ENCODE data around the gene SPANXA2.
"Not testable (repeated sequence)": the region's sequence is repeated elsewhere in the genome, so short reads cannot be mapped to it uniquely, and the experiment has no call there.

The SPANXA2 gene, protein sequence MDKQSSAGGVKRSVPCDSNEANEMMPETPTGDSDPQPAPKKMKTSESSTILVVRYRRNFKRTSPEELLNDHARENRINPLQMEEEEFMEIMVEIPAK

DNA sequence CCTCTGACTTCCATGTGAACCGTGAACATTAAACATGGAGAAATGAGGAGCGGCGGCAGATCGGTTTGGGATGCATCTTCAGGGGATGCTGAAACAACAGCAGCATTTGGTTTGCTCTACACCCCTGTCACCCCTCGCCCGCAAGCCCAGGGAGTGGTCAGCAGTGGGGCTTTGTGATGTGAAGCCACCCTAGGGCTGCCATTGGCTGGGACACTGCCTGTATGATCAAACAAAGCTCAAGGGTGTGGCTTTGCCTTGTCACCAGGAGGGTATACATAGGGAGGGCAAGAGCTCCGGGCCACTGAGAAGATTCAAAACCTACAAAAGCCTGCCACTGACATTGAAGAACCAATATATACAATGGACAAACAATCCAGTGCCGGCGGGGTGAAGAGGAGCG, at the start of gene SPANXA2:
SPANXA2 (plus strand) TSS at position 301 of the 400 bp plus-strand sequence; CDS start at position 361, 60 bp downstream.
- not testable (repeated sequence) for DNase-seq

DNA sequence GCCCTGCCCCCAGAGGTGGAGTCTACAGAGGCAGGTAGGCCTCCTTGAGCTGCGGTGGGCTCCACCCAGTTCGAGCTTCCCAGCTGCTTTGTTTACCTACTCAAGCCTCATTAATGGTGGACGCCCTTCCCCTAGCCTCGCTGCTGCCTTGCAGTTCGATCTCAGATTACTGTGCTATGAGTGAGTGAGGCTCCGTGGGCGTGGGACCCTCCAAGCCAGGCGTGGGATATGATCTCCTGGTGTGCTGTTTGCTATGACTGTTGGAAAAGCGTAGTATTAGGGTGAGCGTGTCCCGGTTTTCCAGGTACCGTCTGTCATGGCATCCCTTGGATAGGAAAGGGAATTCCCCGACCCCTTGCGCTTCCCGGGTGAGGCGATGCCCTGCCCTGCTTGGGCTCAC, 47.0 kb upstream of the SPANXA2 start:
- not testable (repeated sequence) for DNase-seq

DNA sequence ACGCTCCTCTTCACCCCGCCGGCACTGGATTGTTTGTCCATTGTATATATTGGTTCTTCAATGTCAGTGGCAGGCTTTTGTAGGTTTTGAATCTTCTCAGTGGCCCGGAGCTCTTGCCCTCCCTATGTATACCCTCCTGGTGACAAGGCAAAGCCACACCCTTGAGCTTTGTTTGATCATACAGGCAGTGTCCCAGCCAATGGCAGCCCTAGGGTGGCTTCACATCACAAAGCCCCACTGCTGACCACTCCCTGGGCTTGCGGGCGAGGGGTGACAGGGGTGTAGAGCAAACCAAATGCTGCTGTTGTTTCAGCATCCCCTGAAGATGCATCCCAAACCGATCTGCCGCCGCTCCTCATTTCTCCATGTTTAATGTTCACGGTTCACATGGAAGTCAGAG, 4.9 kb upstream of the SPANXA2 start, which contains the start of gene SPANXA1:
SPANXA1 (minus strand) TSS at position 101 of the 400 bp plus-strand sequence; CDS start at position 41, 60 bp downstream.
- DNase-seq, result not testable (repeated sequence)

DNA sequence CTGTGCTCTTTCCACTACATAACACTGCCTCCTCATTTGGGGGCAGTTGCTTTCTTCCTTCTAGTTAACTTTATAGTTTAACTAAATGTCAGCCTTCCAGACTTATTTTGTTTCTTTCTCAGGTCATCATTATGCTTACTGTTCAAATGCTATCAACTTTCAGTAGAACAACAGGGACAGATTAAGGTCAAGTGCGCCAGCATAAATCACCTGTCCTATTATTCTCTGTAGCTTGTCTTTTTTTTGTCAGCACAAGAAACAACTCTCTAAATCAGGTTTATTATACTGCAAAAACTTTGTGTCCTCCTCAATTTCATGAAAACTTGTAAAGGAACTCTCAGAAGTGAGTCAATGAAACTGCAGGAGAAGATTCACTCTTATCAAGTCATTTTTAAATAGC, 19.6 kb downstream of the SPANXA2 start:
- DNase-seq, result no peak

DNA sequence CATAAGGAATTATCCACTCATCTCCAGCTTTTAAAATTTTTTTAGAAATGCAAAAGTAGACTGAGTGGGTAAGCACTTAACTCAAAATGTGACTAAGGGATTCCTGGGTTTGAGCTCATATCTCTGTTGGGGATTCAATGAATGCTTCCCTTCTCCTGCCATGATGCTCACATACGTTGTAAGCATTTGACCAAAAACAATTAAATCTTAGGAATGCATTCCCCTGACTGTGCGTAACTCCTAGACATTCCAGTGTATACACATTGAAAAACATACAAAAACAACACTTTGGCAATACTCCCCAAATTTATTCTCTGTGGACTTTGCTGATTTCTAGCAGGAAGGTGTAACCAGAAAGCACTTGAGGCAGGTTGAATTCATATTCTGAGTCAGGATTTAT, 29.8 kb downstream of the SPANXA2 start:
- DNase-seq, result no peak

DNA sequence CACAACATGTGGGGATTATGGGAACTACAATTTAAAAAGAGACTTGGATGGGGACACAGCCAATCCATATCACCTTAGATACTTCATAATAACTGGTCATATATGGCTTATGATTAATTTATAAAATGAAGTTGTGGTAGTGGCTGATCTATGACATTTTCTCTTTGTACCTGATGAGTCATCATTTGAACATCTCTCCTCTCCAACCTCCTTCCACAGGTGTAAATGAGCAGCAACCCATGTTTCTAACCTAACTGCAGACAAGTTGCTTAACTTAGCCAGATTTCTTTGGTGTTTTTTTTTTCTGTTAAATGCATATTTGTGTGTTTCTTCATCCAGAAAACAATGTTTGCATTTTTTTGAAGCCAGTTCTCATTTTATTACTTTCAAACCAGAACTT, 42.6 kb downstream of the SPANXA2 start:
- no peak for DNase-seq

DNA sequence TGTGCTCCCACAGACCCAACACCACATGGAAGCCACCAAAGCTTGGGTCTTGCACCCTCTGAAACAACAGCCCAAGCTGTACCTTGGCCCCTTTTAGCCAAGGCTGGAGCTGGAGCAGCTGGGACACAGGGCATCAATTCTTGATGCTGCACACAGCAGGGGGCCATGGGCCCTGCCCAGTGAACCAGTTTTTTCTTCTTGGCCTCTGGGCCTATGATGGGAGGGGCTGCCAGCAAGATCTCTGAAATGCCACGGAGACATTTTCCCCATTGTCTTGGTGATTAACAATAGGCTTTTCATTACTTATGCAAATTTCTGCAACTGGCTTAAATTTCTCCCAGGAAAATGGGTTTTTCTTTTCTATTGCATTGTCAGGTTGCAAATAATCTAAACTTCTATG, 49.0 kb downstream of the SPANXA2 start:
- no peak for DNase-seq

Data from NCI-H2081 (cell line).